Neural progenitor cell (in vitro differentiated cells): ENCODE measurements around the gene ANO2.

Source experiments
- CTCF ChIP-seq: fragments of 200-600 bp; sonication (generic); IDR thresholded peaks from 2 replicates; pipeline ENCODE4 v1.5.1; 2017; ENCODE audit warnings: antibody characterized with exemption, mild to moderate bottlenecking
- EZH2phosphoT487 ChIP-seq: fragments of 200-600 bp; sonication (generic); IDR thresholded peaks from 2 replicates; pipeline ENCODE4 v1.6.1; 2017; ENCODE audit warnings: antibody characterized with exemption

- TF ChIP-seq CTCF (no peak), EZH2phosphoT487 (no peak)
These were observed 176.4 kb downstream of the ANO2 start for GRCh38 chr12:5768581-5769196.
